GM19193 (cell line): Measurements from ENCODE around the gene PGF.

Experiments
- POLR2A ChIP-seq: IDR thresholded peaks from 4 replicates; pipeline ENCODE4 v1.6.1; 2011; ENCODE audit not compliant: insufficient read depth, insufficient read length; ENCODE audit errors: extremely low read depth

Gene PGF

GRCh38 chr14:74980731-74981461 lies 25.5 kb upstream of the PGF start:
- TF ChIP-seq POLR2A = no peak

- TF ChIP-seq POLR2A = no peak
Measured at GRCh38 chr14:74980398-74980730, 25.0 kb upstream of the PGF start.

- no peak for TF ChIP-seq POLR2A
Measured at GRCh38 chr14:74979442-74980397, 24.3 kb upstream of the PGF start.

GRCh38 chr14:74979029-74979428 lies 23.6 kb upstream of the PGF start:
- no peak for TF ChIP-seq POLR2A

- no peak for TF ChIP-seq POLR2A
Measured at GRCh38 chr14:74978416-74978947, 23.1 kb upstream of the PGF start.

GRCh38 chr14:74977901-74978385 lies 22.5 kb upstream of the PGF start:
- no peak for TF ChIP-seq POLR2A

- no peak for TF ChIP-seq POLR2A
Measured at GRCh38 chr14:74977164-74977900, 21.9 kb upstream of the PGF start.

GRCh38 chr14:74976264-74977113 lies 21.1 kb upstream of the PGF start:
- TF ChIP-seq POLR2A = no peak

- TF ChIP-seq POLR2A = no peak
Measured at GRCh38 chr14:74975059-74975810, 19.8 kb upstream of the PGF start.

- TF ChIP-seq POLR2A = no peak
Measured at GRCh38 chr14:74974364-74975058, 19.1 kb upstream of the PGF start.

GRCh38 chr14:74973905-74974363 lies 18.5 kb upstream of the PGF start:
- TF ChIP-seq POLR2A = no peak

- no peak for TF ChIP-seq POLR2A
Measured at GRCh38 chr14:74973003-74973653, 17.7 kb upstream of the PGF start.
